ENCODE measurements around the gene OR13C5. TPM values are rescaled to one million over a fixed set of nuclear protein-coding genes. Genes with fewer than 3 reads are reported as not detected.

The OR13C5 gene
- total RNA-seq, 2 donors from 2014 or later = not detected

GRCh38 chr9:104577263-104577662 is 21.9 kb downstream of the OR13C5 start:
- no peak for DNase-seq
- 90 to 93% methylated on average over 4 to 5 of the region's 5 CpGs for WGBS, 2 experiments (ENCODE audit: insufficient coverage in 1 of 2, insufficient read length in 1 of 2)
- Mint-ChIP-seq H3K27me3 (ENCODE audit: insufficient read depth) (no peaks in the 10 kb centered on the region), H3K36me3 (ENCODE audit: low read depth) (no peaks in the 10 kb centered on the region), H3K4me3 (no peak overlapping the region), H3K9me3 (no peaks in the 10 kb centered on the region), H3K4me1 (no peaks in the 10 kb centered on the region), H3K27ac (no peak overlapping the region)
- Histone ChIP-seq H3K9ac (ENCODE audit: extremely low read depth, low read length, poor library complexity, severe bottlenecking) (no peak overlapping the region), H3K36me3 (ENCODE audit: control insufficient read depth, insufficient read depth, low read length) (no peaks in the 10 kb centered on the region), H3K27me3 (ENCODE audit: control insufficient read depth, insufficient read depth, low read length, poor library complexity, severe bottlenecking) (no peaks in the 10 kb centered on the region), H3K4me3 (ENCODE audit: low read length) (no peak overlapping the region), H3K27ac (ENCODE audit: low read depth, low read length) (no peak overlapping the region), H3K9me3 (ENCODE audit: control insufficient read depth, low read length) (no peaks in the 10 kb centered on the region), H3K4me1 (ENCODE audit: control insufficient read depth, insufficient read depth, low read length) (no peaks in the 10 kb centered on the region)
- no peak for TF ChIP-seq CTCF (conservative IDR thresholded peaks at IDR 0.05)

GRCh38 chr9:104575456-104575855 is 23.8 kb downstream of the OR13C5 start:
- Histone ChIP-seq H3K4me3 (ENCODE audit: low read length) (no peak overlapping the region), H3K27me3 (ENCODE audit: control insufficient read depth, insufficient read depth, low read length, poor library complexity, severe bottlenecking) (no peaks in the 10 kb centered on the region), H3K4me1 (ENCODE audit: control insufficient read depth, insufficient read depth, low read length) (no peaks in the 10 kb centered on the region), H3K9ac (ENCODE audit: extremely low read depth, low read length, poor library complexity, severe bottlenecking) (no peak overlapping the region), H3K9me3 (ENCODE audit: control insufficient read depth, low read length) (peaks cover 5% of the 10 kb centered on the region), H3K27ac (ENCODE audit: low read depth, low read length) (no peak overlapping the region), H3K36me3 (ENCODE audit: control insufficient read depth, insufficient read depth, low read length) (no peaks in the 10 kb centered on the region)
- Mint-ChIP-seq H3K27ac (no peak overlapping the region), H3K27me3 (ENCODE audit: insufficient read depth) (no peaks in the 10 kb centered on the region), H3K9me3 (peaks cover 5% of the 10 kb centered on the region), H3K4me3 (no peak overlapping the region), H3K36me3 (ENCODE audit: low read depth) (no peaks in the 10 kb centered on the region), H3K4me1 (no peaks in the 10 kb centered on the region)
- TF ChIP-seq CTCF (conservative IDR thresholded peaks at IDR 0.05) = no peak
- DNase-seq = no peak
- WGBS, 2 experiments (ENCODE audit: insufficient coverage in 1 of 2, insufficient read length in 1 of 2) = 88 to 100% methylated on average over 1 to 2 of the region's 2 CpGs

DNA sequence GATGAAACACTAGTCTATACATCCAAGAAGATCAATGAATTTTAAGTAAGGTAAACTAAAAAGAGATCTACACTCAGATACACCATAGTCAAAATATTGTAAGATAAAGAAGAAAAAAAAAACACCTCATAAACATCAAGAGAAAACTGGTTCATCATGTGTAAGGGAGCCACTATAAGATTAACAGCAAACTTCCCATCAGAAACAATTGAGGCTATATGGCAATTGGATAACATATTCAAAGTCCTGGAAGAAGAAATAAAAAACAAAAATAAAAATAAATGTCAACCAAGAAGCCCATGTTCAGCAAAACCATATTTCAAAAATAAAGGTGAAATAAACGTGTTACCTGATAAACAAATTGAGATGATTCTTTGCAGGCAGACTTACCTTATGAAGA is 26.6 kb downstream of the OR13C5 start:
- no peak for TF ChIP-seq CTCF (conservative IDR thresholded peaks at IDR 0.05)
- H3K27ac Mint-ChIP-seq = no peak overlapping the region

More for the DNA sequence above, 26.6 kb downstream of the OR13C5 start:
- 86% methylated on average over 1 of the region's 1 CpG; no CpG with 5 or more reads in 1 of the 2 experiments for WGBS, 2 experiments (ENCODE audit: insufficient coverage in 1 of 2, insufficient read length in 1 of 2)
- Mint-ChIP-seq H3K4me3 (no peak overlapping the region), H3K36me3 (ENCODE audit: low read depth) (no peaks in the 10 kb centered on the region), H3K27me3 (ENCODE audit: insufficient read depth) (no peaks in the 10 kb centered on the region), H3K4me1 (no peaks in the 10 kb centered on the region), H3K9me3 (peaks cover 5% of the 10 kb centered on the region)
- Histone ChIP-seq H3K4me1 (ENCODE audit: control insufficient read depth, insufficient read depth, low read length) (no peaks in the 10 kb centered on the region), H3K9me3 (ENCODE audit: control insufficient read depth, low read length) (peaks cover 5% of the 10 kb centered on the region), H3K27ac (ENCODE audit: low read depth, low read length) (no peak overlapping the region), H3K9ac (ENCODE audit: extremely low read depth, low read length, poor library complexity, severe bottlenecking) (no peak overlapping the region), H3K4me3 (ENCODE audit: low read length) (no peak overlapping the region), H3K27me3 (ENCODE audit: control insufficient read depth, insufficient read depth, low read length, poor library complexity, severe bottlenecking) (no peaks in the 10 kb centered on the region), H3K36me3 (ENCODE audit: control insufficient read depth, insufficient read depth, low read length) (no peaks in the 10 kb centered on the region)
- DNase-seq = no peak

Data from endodermal cell (in vitro differentiated cells).